Measurements from ENCODE around the gene PRR13.
A peak's percentile ranks its signal among the peaks of the same experiment; 100 is the strongest.

PRR13 gene

GRCh38 chr12:53492188-53492587, 50.7 kb downstream of the PRR13 start:
- H3K36me3 ChIP-seq (ENCODE audit: insufficient read depth, insufficient read length, low read length) = peaks cover 10% of the 10 kb centered on the region
- no peak for DNase-seq (ENCODE audit: low read depth, low spot score)
- no peaks in the 10 kb centered on the region for H3K27me3 ChIP-seq (ENCODE audit: insufficient read depth, insufficient read length)
- H3K4me1 ChIP-seq (ENCODE audit: insufficient read depth, insufficient read length) = peaks cover 14% of the 10 kb centered on the region
- peak overlapping the region; percentile 32 for H3K4me3 ChIP-seq (ENCODE audit: insufficient read length, low read depth)
- TF ChIP-seq YY1 (IDR thresholded peaks at IDR 0.05; ENCODE audit: insufficient read depth, insufficient read length) (no peak), ZNF274 (IDR thresholded peaks at IDR 0.05; ENCODE audit: low read depth, low read length) (no peak), SUZ12 (IDR thresholded peaks at IDR 0.05; ENCODE audit: extremely low read depth, insufficient read depth, insufficient read length) (no peak)
- no peaks in the 10 kb centered on the region for H3K9me3 ChIP-seq (ENCODE audit: insufficient read depth, low read length)
- peak overlapping the region; percentile 69 for H3K9ac ChIP-seq (ENCODE audit: insufficient read length, low read depth)

DNA sequence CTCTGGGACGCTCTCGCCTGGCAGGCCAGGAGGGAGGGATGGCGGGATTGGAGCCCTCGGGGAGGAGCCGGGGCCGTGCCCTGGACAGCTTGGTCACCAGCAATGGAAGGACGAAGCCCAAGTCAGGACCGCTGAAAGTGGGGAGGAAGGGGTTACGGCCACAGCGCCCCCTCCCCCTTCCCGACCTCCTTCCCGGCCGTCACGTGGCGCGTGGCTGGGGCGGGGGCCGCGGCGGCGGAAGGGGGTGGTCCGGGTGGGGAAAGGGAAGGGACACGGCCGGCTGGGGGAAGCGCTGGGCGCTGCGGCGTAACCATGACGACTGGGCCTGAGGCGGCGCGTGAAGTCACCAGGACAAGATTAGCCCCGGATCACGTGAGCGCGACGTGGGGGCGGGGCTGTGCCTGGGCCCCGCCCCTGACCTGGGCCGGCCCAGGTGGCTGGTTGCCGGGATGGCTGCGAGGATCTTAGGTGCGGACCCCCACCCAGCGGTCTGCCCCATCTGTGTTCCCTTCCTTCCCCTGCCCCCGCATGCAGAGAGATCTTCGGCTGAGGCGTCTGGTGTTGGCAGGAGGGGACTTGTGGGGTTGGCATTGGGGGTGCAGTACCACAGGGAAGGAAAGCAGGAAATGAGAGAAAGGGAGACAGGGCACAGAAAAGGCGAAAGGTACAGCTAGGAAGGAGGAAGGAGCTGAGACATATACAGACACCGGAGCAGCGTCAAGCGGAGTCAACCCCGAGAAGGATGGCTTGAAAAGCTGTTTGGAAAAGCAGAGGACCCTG, 51.5 kb downstream of the PRR13 start:
- Histone ChIP-seq H3K9ac (ENCODE audit: insufficient read length, low read depth) (peak overlapping the region; percentile 85), H3K36me3 (ENCODE audit: insufficient read depth, insufficient read length, low read length) (peaks cover 2% of the 10 kb centered on the region), H3K4me1 (ENCODE audit: insufficient read depth, insufficient read length) (peaks cover 14% of the 10 kb centered on the region), H3K27me3 (ENCODE audit: insufficient read depth, insufficient read length) (no peaks in the 10 kb centered on the region), H3K9me3 (ENCODE audit: insufficient read depth, low read length) (no peaks in the 10 kb centered on the region), H3K4me3 (ENCODE audit: insufficient read length, low read depth) (peak overlapping the region; percentile 64)
- TF ChIP-seq ZNF274 (IDR thresholded peaks at IDR 0.05; ENCODE audit: low read depth, low read length) (no peak), SUZ12 (IDR thresholded peaks at IDR 0.05; ENCODE audit: extremely low read depth, insufficient read depth, insufficient read length) (no peak), YY1 (IDR thresholded peaks at IDR 0.05; ENCODE audit: insufficient read depth, insufficient read length) (no peak)
- peak; percentile 90 for DNase-seq (ENCODE audit: low read depth, low spot score)

DNA sequence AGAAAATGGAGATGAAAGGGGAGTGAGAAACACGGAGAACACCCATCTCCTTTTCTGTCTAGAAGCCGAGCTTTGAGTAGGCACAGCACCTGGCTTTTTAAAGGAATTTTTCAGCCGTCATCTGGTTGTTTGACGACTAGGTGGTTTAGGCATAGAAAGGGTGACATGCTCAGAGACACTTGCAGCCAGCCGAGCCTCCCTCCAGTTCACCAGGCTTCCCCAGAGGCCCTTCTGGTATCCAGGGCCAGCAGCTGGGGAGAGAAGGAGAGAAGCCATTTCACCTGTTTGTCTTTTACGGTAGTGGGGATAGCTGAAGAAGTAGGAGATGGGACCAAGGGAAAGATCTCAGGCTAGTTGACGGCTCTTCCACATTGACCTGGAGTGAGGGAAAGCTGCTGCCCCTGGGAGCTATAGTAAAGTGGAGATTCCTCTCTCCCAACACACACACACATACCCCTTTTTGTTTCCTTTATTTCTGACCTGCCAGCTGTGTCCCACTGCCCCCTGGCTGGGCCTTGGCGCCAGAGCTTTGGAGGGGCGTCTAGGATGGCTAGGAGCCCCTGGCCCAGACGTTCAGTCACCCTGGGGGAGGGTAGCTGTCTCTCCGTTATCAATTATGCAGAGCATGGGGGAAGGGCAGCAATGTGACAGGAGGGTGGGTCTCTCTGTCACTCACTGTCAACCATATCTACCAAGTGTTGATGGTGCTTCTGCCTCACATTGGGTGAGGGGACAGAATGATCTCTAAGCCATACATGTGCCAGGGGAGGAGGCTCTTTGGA, 52.3 kb downstream of the PRR13 start:
- Histone ChIP-seq H3K27me3 (ENCODE audit: insufficient read depth, insufficient read length) (no peaks in the 10 kb centered on the region), H3K9ac (ENCODE audit: insufficient read length, low read depth) (peak overlapping the region; percentile 85), H3K36me3 (ENCODE audit: insufficient read depth, insufficient read length, low read length) (no peaks in the 10 kb centered on the region), H3K9me3 (ENCODE audit: insufficient read depth, low read length) (no peaks in the 10 kb centered on the region), H3K4me3 (ENCODE audit: insufficient read length, low read depth) (peak overlapping the region; percentile 64), H3K4me1 (ENCODE audit: insufficient read depth, insufficient read length) (peaks cover 17% of the 10 kb centered on the region)
- DNase-seq (ENCODE audit: low read depth, low spot score) = no peak
- TF ChIP-seq SUZ12 (IDR thresholded peaks at IDR 0.05; ENCODE audit: extremely low read depth, insufficient read depth, insufficient read length) (no peak), YY1 (IDR thresholded peaks at IDR 0.05; ENCODE audit: insufficient read depth, insufficient read length) (no peak), ZNF274 (IDR thresholded peaks at IDR 0.05; ENCODE audit: low read depth, low read length) (no peak)
